ENCODE data around the gene PPP1R12A. TPM values are rescaled to one million over a fixed set of nuclear protein-coding genes. Genes with fewer than 3 reads are reported as not detected.

PPP1R12A gene
- total RNA-seq, 4 donors from 2014 or later = 387 to 683 (median 563) TPM

GRCh38 chr12:79938843-79939242 lies 3.9 kb upstream of the PPP1R12A start:
- Histone ChIP-seq H3K9me3 (no peaks in the 10 kb centered on the region), H3K4me3 (no peak overlapping the region), H3K27me3 (no peaks in the 10 kb centered on the region), H3K27ac (peak overlapping the region in 1 of 4 donors; percentile 99), H3K4me1 (peaks cover 0 to 19% (median 0%) of the 10 kb centered on the region in 3 donors), H3K36me3 (no peaks in the 10 kb centered on the region)
- no peak for TF ChIP-seq POLR2AphosphoS5 (IDR thresholded peaks at IDR 0.05)
- TF ChIP-seq EP300 (IDR thresholded peaks at IDR 0.05) = no peak
- TF ChIP-seq, protein P1, sequence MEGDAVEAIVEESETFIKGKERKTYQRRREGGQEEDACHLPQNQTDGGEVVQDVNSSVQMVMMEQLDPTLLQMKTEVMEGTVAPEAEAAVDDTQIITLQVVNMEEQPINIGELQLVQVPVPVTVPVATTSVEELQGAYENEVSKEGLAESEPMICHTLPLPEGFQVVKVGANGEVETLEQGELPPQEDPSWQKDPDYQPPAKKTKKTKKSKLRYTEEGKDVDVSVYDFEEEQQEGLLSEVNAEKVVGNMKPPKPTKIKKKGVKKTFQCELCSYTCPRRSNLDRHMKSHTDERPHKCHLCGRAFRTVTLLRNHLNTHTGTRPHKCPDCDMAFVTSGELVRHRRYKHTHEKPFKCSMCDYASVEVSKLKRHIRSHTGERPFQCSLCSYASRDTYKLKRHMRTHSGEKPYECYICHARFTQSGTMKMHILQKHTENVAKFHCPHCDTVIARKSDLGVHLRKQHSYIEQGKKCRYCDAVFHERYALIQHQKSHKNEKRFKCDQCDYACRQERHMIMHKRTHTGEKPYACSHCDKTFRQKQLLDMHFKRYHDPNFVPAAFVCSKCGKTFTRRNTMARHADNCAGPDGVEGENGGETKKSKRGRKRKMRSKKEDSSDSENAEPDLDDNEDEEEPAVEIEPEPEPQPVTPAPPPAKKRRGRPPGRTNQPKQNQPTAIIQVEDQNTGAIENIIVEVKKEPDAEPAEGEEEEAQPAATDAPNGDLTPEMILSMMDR (IDR thresholded peaks at IDR 0.05) = no peak
- no peak for TF ChIP-seq POLR2A (IDR thresholded peaks at IDR 0.05)
- WGBS, 2 donors (ENCODE audit: low coverage in 1 of 2) = 91 to 100% methylated on average over 1 of the region's 1 CpG
- ATAC-seq = no peak

DNA sequence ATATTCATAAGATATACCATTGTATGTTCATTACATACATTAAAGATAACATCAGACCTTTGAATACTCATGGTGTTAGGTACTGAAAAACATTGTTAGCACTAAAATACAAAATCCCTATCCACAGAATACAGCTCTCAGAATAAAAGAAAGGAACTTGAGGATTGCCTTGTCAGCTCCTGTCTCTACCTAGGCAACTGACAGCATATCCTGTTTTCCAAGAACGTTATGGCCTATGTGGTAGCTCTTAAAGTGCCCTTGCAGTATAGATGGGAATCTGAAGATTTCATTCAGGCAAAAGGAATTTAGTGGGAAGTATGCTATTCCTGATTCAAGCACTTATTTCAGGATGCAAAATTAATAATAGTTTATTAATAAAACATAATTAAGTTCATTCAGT lies 1.8 kb upstream of the PPP1R12A start:
- no peak for ATAC-seq
- no peaks in the 10 kb centered on the region for H3K36me3 ChIP-seq
- no peaks in the 10 kb centered on the region for H3K27me3 ChIP-seq
- H3K4me3 ChIP-seq = peak overlapping the region; percentile 53 to 73
- TF ChIP-seq EP300 (IDR thresholded peaks at IDR 0.05) (no peak), POLR2AphosphoS5 (IDR thresholded peaks at IDR 0.05) (no peak)
- TF ChIP-seq, protein P1 (IDR thresholded peaks at IDR 0.05) = no peak
- 0 to 6% methylated on average over 1 of the region's 1 CpG for WGBS, 2 donors (ENCODE audit: low coverage in 1 of 2)
- H3K9me3 ChIP-seq = no peaks in the 10 kb centered on the region
- peak overlapping the region; percentile 93 to 99 (median 98) for H3K27ac ChIP-seq
- peaks cover 0 to 27% (median 0%) of the 10 kb centered on the region in 3 donors for H3K4me1 ChIP-seq

GRCh38 chr12:79935624-79936345 lies 888 bp upstream of the PPP1R12A start:
- H3K36me3 ChIP-seq = no peaks in the 10 kb centered on the region
- H3K27ac ChIP-seq = peak overlapping the region; percentile 93 to 99 (median 98)
- H3K4me3 ChIP-seq = peak overlapping the region; percentile 53 to 73
- H3K9me3 ChIP-seq = no peaks in the 10 kb centered on the region
- TF ChIP-seq EP300 (IDR thresholded peaks at IDR 0.05) (no peak), POLR2A (IDR thresholded peaks at IDR 0.05) (no peak), POLR2AphosphoS5 (IDR thresholded peaks at IDR 0.05) (no peak)
- TF ChIP-seq, protein P1 (IDR thresholded peaks at IDR 0.05) = no peak
- H3K27me3 ChIP-seq = no peaks in the 10 kb centered on the region
- peaks cover 0 to 34% (median 0%) of the 10 kb centered on the region in 3 donors for H3K4me1 ChIP-seq
- peak; percentile 39 for ATAC-seq
- 2 to 7% methylated on average over 8 to 10 of the region's 10 CpGs for WGBS, 2 donors (ENCODE audit: low coverage in 1 of 2)

GRCh38 chr12:79934281-79935020 lies 446 bp downstream of the PPP1R12A start:
- no peaks in the 10 kb centered on the region for H3K36me3 ChIP-seq
- WGBS, 2 donors (ENCODE audit: low coverage in 1 of 2) = 0% methylated on average over 7 to 8 of the region's 53 CpGs

More at GRCh38 chr12:79934281-79935020, 446 bp downstream of the PPP1R12A start:
- no peaks in the 10 kb centered on the region for H3K27me3 ChIP-seq
- H3K27ac ChIP-seq = peak overlapping the region; percentile 93 to 99 (median 98)
- peak overlapping the region; percentile 53 to 73 for H3K4me3 ChIP-seq
- ATAC-seq = peak; percentile 16
- H3K4me1 ChIP-seq = peaks cover 0 to 44% (median 0%) of the 10 kb centered on the region in 3 donors
- no peaks in the 10 kb centered on the region for H3K9me3 ChIP-seq
- TF ChIP-seq, protein P1 (IDR thresholded peaks at IDR 0.05) = no peak
- TF ChIP-seq POLR2A (IDR thresholded peaks at IDR 0.05) (no peak), EP300 (IDR thresholded peaks at IDR 0.05) (no peak), POLR2AphosphoS5 (IDR thresholded peaks at IDR 0.05) (no peak)
